GM21526 (cell line): ENCODE measurements around the gene NSF.
"Not testable (repeated sequence)": the region's sequence is repeated elsewhere in the genome, so short reads cannot be mapped to it uniquely, and the experiment has no call there.

ENCODE experiments used
- ATAC-seq: cut with Tn5 transposase; IDR thresholded peaks from one replicate; pipeline ENCODE4 v1.9.1; 2021; ENCODE audit warnings: moderate library complexity; ENCODE audit not compliant: unreplicated experiment, low FRiP score

NSF gene

DNA sequence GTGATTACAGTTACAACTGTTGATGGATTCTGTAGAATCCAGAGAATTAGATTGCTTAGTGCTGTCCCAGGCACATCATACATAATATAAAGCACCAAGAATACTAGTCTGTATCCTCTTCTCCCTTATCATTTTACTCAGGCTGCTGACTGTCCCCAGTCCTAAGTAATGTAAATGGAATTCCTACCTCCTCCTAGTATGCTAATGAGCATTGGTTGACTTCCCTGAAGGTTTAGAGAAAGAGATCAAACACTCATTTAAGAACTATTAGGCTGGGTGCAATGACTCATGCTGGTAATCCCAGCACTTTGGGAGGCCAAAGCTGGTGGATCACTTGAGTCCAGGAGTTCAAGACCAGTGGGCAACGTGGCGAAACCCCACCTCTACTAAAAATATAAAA is 37.0 kb downstream of the NSF start:
- ATAC-seq: not testable (repeated sequence)

DNA sequence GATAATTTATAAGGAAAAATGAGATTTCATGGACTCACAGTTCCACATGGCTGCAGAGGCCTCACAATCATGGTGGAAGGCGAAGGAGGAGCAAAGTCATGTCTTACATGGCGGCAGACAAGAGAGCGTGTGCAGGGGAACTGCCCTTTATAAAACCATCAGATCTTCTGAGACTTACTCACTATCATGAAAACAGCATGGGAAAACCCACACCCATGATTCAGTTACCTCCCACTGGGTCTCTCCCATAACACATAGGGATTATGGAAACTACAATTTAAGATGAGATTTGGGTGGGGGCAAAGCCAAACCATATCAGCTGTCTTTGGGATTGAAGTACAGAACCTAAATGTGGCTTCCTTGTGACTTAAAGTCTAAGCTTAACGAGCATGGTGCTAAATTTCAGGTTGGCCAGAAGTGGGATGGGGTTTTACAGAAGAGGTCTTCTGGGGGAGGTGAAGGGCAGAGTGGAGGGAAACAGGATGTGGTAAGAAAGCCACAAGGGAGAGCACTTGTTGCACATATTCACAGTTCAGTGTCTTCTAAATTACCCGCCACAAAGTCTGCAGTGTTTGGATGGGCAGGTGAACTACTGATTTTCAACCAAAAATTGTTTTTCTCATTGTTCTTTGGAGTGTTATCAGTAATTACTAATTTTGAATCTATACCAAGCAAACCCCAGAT is 38.4 kb downstream of the NSF start:
- ATAC-seq: not testable (repeated sequence)

DNA sequence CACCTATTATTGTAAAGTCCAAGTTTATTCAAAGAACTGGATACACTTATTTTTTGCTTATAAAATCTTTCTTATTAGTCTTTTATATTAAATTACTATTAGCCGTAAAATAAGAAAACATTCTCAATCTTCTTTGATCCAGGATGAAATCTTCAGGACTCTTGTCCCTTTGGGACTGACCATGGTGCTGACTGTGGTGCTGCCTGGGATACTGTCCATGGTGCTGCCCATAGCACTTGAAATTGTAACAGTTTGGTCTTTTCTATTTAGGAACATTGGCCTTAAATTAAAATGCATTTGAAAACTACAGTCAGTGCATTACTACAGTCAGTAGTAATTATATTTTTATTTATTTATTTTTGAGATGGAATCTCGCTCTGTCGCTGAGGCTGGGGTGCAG is 41.7 kb downstream of the NSF start:
- ATAC-seq: not testable (repeated sequence)

DNA sequence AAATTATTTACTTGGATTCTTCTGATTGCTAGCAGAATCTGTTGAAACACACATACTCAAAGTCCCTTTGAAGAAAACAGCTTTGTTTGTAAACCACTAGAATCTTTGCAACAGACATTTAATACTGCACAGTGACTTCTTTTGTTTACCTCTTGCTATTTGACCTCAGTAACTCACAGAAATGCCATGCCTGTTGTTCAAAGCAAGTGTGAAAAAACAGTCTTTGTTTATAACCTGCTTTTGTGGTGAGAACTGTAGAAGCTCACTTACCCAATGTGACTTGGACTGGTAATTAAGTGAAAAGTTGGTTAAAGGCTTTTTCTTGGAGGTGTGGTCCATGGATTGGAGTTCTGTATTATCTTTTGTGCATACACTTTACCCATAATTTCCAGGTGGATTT is 44.4 kb downstream of the NSF start:
- ATAC-seq: not testable (repeated sequence)

DNA sequence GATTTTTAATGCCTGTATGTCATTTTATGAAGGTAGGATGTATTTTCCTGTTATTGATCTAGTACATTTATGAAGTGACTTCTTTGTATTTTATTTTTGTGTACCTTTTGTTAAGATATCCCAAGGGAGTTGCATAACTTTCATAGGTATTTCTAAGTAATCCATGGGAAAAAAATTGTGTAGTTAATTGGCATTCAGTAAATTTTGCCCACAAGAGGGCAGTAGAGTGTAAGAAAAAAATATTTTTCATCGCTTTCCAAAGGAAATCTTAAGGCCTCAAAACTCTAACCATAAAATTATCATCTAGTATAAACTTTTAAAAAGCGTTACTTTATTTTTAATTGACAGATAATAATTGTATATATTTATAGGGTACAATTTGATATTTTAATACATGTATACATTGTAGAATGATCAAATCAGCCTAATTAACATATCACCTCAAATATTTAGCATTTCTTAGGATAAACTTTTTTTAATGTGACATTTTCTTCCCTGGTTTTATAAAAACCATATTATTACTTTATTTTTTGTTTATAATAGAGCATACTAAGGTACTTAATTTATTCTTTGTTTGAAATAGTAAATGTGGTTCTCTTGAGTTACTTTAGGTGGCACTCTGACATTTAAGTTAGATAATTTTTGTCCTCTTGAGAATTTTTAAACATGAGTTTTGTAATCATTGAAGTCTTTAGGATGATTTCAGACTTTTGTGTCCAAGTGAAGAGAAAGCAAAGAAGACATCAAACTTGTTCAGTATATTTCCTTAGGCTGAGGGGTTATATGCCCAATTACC is 51.6 kb downstream of the NSF start:
- not testable (repeated sequence) for ATAC-seq

DNA sequence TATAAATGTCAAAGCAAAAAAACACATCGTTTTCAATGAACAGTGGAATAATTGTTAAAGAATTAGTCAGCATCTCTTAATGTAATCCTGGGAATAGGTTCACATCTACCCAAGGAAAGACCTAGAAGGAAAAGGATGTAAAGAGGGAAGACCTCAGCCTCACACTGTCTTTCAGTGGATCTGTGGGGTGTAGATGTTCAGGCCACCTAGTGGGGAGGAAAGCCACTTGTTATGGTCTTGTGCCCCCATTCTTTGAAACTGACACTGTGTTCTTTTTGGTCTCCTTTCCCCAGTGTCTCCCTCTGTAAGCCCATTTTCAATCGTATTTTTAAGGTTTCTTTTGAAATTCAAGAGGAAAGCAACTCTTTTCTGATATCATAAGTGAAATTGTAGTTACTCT is 56.8 kb downstream of the NSF start:
- ATAC-seq: not testable (repeated sequence)

DNA sequence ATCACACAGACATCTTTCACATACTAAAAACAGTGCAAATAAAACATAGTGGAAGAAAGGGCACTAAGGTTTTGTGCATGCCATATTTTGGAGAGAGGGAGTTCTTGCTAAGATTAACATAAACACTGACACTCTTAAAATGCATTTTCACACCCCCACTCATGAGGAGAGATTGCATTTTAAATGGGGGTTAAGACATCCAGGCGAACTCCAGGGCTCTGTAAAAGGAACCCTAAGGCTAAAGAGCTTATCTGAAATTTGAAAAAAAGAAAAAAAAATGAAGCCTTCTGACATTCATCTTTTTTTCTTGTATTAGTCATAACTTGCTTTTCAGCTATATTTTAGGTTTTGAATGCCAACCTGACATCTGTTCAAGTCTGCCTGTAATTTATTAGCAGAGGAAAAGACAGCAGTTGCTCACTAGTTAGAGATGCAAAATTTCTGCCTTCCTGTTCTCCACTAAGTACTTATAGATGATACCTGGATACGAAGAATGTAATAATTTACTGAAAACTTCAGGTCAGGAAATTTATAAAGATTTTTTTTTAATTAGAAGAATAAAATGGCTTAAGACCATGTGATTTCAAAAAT is 57.3 kb downstream of the NSF start:
- ATAC-seq: not testable (repeated sequence)

DNA sequence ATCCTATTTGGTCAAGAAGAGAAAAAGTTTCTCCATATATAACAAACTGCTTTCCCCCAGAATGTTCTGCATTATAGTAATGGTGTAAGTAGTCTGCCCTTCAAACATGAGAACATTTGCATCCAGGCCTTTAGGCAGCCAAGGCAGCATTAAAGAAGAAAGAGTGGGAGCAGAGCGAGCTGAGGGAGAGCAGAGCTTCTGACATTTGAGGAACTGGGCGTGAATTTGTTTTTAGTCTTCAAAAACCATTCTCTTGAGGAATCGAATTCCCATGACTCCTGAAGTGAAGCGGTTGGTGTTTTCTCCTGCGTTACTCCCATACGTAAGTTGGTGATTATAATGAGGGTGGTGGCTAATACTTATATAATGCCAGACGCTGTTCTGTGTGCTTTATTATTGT is 58.8 kb downstream of the NSF start:
- not testable (repeated sequence) for ATAC-seq

DNA sequence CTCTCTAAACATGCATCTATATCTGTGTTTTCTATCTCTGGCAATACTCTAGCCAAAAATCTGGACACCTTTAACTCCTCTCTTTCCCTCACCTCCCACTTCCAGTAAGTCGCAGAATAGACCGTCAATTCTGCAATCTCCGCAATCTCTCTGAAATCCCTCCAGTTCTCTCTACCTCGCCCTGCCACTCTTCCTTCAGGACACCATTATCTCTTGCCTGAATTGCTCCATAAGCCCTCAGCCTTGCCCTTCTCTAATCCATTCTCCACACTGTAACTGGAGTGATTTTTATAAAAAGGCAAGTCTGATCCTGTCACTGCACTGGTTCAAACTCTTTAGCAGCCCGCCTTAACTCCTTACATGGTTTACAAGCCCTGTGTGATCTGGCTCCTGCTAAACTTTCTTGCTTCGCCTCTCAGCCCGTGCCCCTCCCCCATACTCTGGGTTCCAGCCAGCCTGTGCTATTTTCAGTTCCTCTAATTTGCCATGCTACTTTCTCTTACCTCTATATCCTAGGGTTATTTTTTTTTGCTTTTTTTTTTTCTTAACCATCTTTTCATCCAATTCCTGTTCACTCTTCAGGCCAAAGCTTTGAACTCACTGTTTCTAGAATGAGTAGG is 61.7 kb downstream of the NSF start:
- ATAC-seq: not testable (repeated sequence)

DNA sequence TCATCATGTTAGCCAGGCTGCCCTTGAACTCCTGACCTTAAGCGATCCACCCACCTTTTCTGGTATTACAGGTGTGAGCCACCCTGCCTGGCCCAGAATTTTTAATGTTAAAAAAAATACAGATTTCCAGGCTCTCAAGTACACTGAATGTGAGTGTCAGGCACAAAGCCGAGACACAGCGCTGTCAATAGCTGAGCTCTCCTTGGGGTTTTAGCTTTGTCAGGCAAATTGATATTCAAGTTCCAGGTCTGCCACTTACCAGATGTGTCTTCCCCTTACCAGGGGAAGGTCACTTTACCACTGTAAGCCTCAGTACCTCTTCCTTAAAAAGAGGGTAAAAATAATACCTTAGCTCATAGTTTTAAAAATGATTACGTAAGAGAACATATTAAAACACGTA is 67.8 kb downstream of the NSF start:
- not testable (repeated sequence) for ATAC-seq

DNA sequence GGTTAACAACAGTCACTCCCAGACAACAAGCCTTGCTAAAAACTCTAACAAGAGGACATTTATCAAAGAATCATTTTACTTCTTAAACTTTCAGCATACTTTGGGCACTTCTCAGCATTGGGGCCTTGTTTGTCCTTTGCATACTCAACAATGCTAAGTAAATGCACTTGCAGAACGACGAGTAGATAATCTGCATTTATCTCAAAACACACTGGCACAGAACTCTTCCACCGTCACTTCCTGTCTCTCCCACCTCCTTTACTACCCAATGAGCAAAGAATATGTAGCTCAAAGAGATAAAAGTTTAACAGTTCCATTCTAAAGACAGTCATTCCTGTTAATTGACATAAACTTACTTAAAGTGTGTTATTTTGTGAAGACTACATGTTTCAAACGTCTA is 69.2 kb downstream of the NSF start:
- not testable (repeated sequence) for ATAC-seq

DNA sequence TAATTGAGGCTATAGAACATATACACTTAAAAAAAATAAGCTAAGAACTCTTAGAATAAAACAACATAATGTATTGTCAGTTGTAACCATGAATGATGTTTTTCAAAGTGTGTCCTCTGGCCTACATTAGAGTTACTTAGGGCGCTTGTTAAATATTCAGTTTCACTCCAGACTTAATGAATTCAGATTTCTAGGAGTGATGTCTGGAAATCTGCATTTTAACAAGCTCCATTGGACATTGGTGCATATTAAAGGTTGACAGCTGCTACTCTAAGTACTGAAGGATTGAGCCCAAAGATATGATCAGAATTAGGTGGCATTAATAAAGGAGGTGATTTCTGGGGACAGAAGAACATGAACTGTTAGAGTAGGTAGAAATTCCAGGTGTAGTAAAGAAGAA is 72.7 kb downstream of the NSF start:
- ATAC-seq: not testable (repeated sequence)

DNA sequence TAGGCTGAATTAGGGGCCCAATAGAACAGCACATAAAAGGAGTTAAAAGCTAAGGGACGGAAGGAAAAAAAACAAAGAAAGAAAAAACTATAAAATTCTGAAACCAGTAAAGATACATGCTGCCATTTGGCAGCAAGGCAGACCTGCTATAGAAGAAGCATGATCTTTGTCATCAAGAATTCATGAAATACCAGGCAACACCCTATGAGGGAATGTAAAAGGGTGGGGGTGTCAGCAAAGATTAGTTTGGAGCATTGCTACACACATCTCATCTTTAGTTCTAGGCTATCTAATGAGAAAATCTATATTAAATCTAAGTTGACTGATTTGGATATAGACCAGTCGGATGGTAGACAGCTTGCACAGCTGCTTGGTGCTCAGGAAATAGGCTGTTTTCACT is 73.1 kb downstream of the NSF start:
- not testable (repeated sequence) for ATAC-seq

DNA sequence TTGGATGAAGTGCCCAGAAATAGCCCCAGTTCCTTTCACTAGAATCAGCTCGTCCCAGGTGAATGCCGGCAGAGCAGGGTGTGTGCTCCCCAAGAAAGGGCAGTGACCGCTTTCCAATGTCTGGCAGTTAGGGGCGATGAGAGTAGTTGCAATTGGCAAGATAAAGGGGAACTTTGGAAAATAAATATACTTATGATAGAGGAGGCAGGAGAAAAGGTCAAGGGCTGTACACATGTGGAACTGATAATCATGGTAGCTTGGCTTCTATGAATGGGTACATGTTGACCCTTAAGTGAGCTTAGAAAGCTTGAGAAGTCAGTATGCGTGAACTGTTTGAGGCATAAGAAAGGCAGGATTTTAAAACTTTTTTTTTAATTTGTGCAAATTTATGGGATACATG is 75.5 kb downstream of the NSF start:
- ATAC-seq: not testable (repeated sequence)

DNA sequence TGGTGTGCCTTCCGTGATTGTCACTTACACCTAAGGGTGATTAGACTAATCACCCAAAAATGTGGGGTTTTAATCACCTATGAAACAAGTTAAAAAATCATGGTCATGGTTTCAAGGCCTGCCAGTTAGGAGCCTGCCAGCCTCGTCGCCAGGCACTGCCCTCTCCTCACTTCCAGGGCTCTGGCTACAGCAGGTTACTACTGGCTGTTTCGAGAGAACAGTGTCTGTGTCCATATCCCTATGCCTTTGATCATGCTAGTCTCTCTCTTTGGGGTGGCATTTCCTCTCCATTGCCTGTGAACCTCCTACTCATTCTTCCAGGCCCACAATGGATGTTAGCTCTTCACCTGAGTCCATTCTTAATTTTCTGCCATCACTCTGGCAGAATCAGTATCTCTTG is 80.3 kb downstream of the NSF start:
- ATAC-seq: not testable (repeated sequence)

DNA sequence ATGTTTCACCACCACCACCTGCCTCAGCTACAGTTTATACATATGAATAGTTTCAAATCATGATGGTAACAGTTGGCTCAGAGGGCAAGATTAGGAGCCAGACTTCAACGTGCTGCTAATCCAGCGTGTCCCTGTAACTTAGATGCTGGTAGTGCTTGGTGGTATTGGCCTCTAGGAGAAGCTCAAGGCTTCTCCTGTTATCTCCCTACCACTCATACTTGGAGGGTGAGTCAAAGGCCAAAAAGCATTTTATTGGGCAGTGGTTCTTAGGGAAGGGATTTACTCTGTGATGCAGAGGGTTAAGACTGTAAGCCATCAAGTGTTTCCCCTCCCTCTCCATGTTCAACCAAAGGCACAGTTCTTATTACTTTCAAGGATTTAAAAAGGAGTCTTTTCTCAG is 82.3 kb downstream of the NSF start:
- not testable (repeated sequence) for ATAC-seq

DNA sequence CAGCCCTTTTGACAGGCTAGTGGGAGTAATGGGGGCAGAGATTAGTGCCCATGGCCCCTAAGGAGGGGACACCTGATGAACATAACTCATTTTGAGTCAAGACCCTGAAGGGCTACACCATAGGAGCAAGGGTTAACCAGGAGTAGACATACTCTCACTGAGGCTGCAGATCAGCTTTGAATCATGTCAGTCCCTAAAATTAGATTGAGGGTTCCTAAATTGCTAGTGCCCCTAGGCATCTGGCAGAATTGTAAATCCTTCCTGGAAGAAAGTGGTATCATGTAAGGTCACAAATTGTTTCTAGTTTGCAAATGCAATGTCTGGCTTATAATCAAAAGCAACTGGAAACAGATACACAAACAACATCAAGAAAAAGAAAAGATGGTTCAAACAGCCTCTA is 87.3 kb downstream of the NSF start:
- ATAC-seq: not testable (repeated sequence)

DNA sequence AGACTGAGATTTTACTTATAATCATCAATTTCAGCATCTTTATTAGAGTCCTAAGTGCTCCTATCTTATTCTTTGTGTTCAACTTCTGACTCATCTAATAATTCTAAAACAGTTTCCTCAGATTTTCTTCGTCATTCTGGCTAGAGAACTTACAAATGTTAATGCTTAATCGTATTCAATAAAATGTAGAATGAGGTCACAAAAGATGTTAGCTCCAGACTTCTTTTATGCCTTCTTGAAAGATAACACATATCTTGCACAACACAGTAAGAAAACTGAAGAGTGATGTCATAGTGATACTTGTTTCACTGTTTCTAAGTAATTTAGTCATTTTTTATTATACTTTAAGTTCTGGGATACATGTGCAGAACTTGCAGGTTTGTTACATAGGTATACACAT is 93.2 kb downstream of the NSF start:
- not testable (repeated sequence) for ATAC-seq

DNA sequence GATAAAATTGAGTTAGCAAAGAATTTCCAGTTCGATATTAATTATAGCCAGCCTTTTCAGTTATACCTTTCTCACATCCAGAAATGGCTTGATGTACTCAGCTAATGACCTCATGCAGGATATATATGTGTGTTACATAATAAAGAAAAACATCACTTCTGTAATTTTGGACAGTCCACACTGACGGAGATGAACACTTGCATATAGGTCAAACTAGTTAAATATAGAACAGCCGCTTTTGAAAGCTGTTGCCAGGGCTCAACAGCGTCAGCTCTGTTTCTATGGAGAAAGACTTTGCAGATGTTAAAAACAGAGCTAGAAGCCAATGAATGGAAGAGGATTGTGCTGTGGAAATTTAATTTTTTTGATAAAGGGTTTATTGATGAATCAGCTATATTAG is 94.8 kb downstream of the NSF start:
- not testable (repeated sequence) for ATAC-seq

DNA sequence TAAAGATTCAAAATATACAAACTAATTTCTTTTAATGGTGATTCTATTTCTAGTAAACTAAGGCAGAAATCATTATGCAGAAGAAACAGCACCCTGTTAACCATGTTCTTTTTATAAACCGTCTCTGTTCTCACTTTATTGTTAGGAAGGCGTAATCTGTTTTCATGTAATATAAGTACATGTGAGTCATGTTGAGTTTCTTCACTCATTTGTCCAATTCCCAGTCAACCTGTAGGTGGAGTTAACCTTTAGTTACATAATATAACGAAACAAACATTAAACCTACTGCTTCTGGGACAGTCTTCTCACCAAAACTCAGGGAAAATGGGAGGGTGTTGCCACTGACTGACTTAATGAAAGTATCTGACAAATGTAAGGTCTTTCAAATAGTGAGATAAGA is 101.7 kb downstream of the NSF start:
- not testable (repeated sequence) for ATAC-seq

DNA sequence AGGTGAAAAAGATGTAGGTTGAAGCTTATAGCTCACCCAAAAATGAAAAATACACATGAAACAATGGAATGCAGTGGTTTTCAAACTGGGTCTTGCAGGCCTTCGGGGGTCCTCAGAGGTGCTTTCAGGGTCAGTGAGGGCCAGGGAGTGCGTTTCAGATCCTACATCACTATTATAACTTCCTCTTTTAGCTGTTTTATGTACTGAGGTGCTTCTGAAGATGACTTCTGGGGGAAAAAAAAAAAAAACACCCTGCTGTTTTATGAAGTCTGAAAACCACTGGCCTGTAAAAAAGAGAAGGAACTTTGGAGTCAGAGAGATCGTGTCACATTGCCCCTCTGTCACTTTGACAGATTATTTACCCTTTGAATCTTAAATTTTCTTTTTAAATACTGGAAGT is 102.8 kb downstream of the NSF start:
- not testable (repeated sequence) for ATAC-seq
